ENCODE measurements around the gene NR6A1.
A peak's percentile ranks its signal among the peaks of the same experiment; 100 is the strongest.

The NR6A1 gene

GRCh38 chr9:124574534-124575375, 196.4 kb downstream of the NR6A1 start:
- in situ Hi-C loops (cut with HindIII; ENCODE audit: low sequenced_read_pairs) = no loop called here
- no peak overlapping the region for H3K4me3 ChIP-seq (ENCODE audit: low read depth, low read length)
- TF ChIP-seq CTCF (IDR thresholded peaks at IDR 0.05; ENCODE audit: low read depth, low read length) = no peak
- peak; percentile 75 for DNase-seq (ENCODE audit: low read depth, low spot score)

GRCh38 chr9:124570942-124571666, 200.0 kb downstream of the NR6A1 start:
- in situ Hi-C loops (cut with HindIII; ENCODE audit: low sequenced_read_pairs) = no loop called here
- no peak for TF ChIP-seq CTCF (IDR thresholded peaks at IDR 0.05; ENCODE audit: low read depth, low read length)
- no peak overlapping the region for H3K4me3 ChIP-seq (ENCODE audit: low read depth, low read length)
- no peak for DNase-seq (ENCODE audit: low read depth, low spot score)

- H3K4me3 ChIP-seq (ENCODE audit: low read depth, low read length) = no peak overlapping the region
- DNase-seq (ENCODE audit: low read depth, low spot score) = no peak
- TF ChIP-seq CTCF (IDR thresholded peaks at IDR 0.05; ENCODE audit: low read depth, low read length) = no peak
- in situ Hi-C loops (cut with HindIII; ENCODE audit: low sequenced_read_pairs) = no loop called here
Measured at GRCh38 chr9:124569942-124570341, 201.2 kb downstream of the NR6A1 start.

GRCh38 chr9:124567362-124567761, 203.7 kb downstream of the NR6A1 start:
- in situ Hi-C loops (cut with HindIII; ENCODE audit: low sequenced_read_pairs) = no loop called here
- TF ChIP-seq CTCF (IDR thresholded peaks at IDR 0.05; ENCODE audit: low read depth, low read length) = no peak
- no peak overlapping the region for H3K4me3 ChIP-seq (ENCODE audit: low read depth, low read length)
- no peak for DNase-seq (ENCODE audit: low read depth, low spot score)

- in situ Hi-C loops (cut with HindIII; ENCODE audit: low sequenced_read_pairs) = no loop called here
Measured at GRCh38 chr9:124562328-124562727, 208.8 kb downstream of the NR6A1 start.

GRCh38 chr9:124559871-124560270, 211.2 kb downstream of the NR6A1 start:
- no peak overlapping the region for H3K4me3 ChIP-seq (ENCODE audit: low read depth, low read length)
- peak; percentile 64 for DNase-seq (ENCODE audit: low read depth, low spot score)
- in situ Hi-C loops (cut with HindIII; ENCODE audit: low sequenced_read_pairs) = no loop called here
- TF ChIP-seq CTCF (IDR thresholded peaks at IDR 0.05; ENCODE audit: low read depth, low read length) = no peak

More at GRCh38 chr9:124562328-124562727, 208.8 kb downstream of the NR6A1 start:
- no peak for TF ChIP-seq CTCF (IDR thresholded peaks at IDR 0.05; ENCODE audit: low read depth, low read length)
- H3K4me3 ChIP-seq (ENCODE audit: low read depth, low read length) = no peak overlapping the region
- no peak for DNase-seq (ENCODE audit: low read depth, low spot score)
